Placental pericyte (primary cell): ENCODE measurements around the gene KLHL13. TPM values are rescaled to one million over a fixed set of nuclear protein-coding genes. Genes with fewer than 3 reads are reported as not detected.

Source experiments
- small RNA-seq: library from RNA; depleted of rRNA; stranded (forward); fragments of <200 nt; gene quantifications from one replicate; pipeline ENCODE3, GENCODE V24; 2012; ENCODE audit warnings: low replicate concordance
- total RNA-seq: library from RNA; depleted of rRNA; stranded (reverse); fragments of >200 nt; gene quantifications from 2 replicates; pipeline ENCODE4 v1.2.3, GENCODE V29; 2012

Gene KLHL13, protein sequence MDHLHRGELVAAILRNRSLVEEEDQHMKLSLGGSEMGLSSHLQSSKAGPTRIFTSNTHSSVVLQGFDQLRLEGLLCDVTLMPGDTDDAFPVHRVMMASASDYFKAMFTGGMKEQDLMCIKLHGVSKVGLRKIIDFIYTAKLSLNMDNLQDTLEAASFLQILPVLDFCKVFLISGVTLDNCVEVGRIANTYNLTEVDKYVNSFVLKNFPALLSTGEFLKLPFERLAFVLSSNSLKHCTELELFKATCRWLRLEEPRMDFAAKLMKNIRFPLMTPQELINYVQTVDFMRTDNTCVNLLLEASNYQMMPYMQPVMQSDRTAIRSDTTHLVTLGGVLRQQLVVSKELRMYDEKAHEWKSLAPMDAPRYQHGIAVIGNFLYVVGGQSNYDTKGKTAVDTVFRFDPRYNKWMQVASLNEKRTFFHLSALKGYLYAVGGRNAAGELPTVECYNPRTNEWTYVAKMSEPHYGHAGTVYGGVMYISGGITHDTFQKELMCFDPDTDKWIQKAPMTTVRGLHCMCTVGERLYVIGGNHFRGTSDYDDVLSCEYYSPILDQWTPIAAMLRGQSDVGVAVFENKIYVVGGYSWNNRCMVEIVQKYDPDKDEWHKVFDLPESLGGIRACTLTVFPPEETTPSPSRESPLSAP
- 0.14 TPM in 1 of 2 replicates, not detected in the other for total RNA-seq

DNA sequence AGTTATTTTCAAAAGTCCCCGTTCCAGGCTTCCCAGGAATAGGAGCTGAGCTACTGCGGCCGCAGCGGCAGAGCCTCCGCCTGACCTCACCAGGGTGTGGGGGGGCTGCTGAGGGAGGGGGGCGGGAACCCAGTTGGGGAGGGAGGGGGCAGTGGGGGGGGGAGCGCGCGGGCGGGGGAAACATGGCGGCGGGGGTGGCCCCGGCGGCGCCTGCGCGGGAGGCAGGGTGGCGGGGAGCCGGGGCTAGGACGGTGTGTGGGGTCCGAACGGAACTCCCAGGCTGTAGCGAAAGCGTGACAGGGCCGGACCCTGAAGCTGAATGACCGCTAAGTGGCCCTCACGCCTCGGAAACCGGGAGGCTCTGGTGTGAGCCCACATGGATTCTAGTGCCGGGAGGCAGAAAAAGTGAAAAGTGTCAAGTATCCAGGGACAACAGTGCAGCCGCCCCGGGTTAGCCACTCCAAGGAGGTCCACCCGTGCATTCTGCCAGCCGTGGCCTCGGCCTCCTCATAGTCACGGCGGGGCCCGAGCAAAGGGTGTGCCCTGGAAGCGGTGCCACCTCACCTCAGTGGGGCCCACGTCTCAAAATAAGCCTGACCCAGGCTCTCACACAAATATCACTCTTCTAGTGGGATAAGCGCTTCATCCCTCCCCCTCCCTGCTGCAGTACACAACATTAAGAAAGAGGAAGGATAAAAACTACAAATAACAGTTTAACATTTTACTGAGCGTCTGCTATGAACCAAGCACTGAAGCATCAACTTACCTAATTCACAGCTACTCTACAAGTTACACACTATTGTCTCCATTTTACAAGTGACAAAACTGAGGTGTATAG, at the start of gene KLHL13:
Gene KLHL13, minus strand, starts transcription at position 98 of the 838 bp plus-strand sequence. CDS start 88,337 bp downstream, outside the sequence.

Small RNA genes within 50 kb of the gene (small RNA-seq; reads per million reads assigned to genes)
- gene RF00019 (not detected), gene TUBB4BP3 (not detected)

Other genes with a start within 250 kb of the KLHL13 start
- gene WDR44, start 229.3 kb upstream of the KLHL13 start, total RNA-seq = 21.7 and 29.1 TPM in 2 replicates